ENCODE data around the gene ZDHHC6.
"Not testable (repeated sequence)": the region's sequence is repeated elsewhere in the genome, so short reads cannot be mapped to it uniquely, and the experiment has no call there.

Gene ZDHHC6

GRCh38 chr10:112464074-112464473, 17.4 kb upstream of the ZDHHC6 start:
- not testable (repeated sequence) for H3K4me3 ChIP-seq (ENCODE audit: low read length); H3K36me3 ChIP-seq (ENCODE audit: control insufficient read depth, insufficient read depth, low read length); H3K9ac ChIP-seq (ENCODE audit: low read length); H3K27ac ChIP-seq (ENCODE audit: low read depth, low read length); H3K27me3 ChIP-seq (ENCODE audit: control insufficient read depth, insufficient read depth, low read length); H3K4me1 ChIP-seq (ENCODE audit: control insufficient read depth, insufficient read depth, low read length)

GRCh38 chr10:112461029-112461887, 14.5 kb upstream of the ZDHHC6 start:
- no peaks in the 10 kb centered on the region for H3K27me3 ChIP-seq (ENCODE audit: control insufficient read depth, insufficient read depth, low read length)
- H3K36me3 ChIP-seq (ENCODE audit: control insufficient read depth, insufficient read depth, low read length): no peaks in the 10 kb centered on the region
- H3K9ac ChIP-seq (ENCODE audit: low read length): no peak overlapping the region
- no peak overlapping the region for H3K4me3 ChIP-seq (ENCODE audit: low read length)
- no peaks in the 10 kb centered on the region for H3K4me1 ChIP-seq (ENCODE audit: control insufficient read depth, insufficient read depth, low read length)
- H3K27ac ChIP-seq (ENCODE audit: low read depth, low read length): no peak overlapping the region

GRCh38 chr10:112460366-112460765, 13.7 kb upstream of the ZDHHC6 start:
- no peak overlapping the region for H3K27ac ChIP-seq (ENCODE audit: low read depth, low read length)
- H3K4me3 ChIP-seq (ENCODE audit: low read length): no peak overlapping the region
- no peak overlapping the region for H3K9ac ChIP-seq (ENCODE audit: low read length)
- no peaks in the 10 kb centered on the region for H3K4me1 ChIP-seq (ENCODE audit: control insufficient read depth, insufficient read depth, low read length)
- no peaks in the 10 kb centered on the region for H3K27me3 ChIP-seq (ENCODE audit: control insufficient read depth, insufficient read depth, low read length)
- no peaks in the 10 kb centered on the region for H3K36me3 ChIP-seq (ENCODE audit: control insufficient read depth, insufficient read depth, low read length)

- no peaks in the 10 kb centered on the region for H3K27me3 ChIP-seq (ENCODE audit: control insufficient read depth, insufficient read depth, low read length)
- no peak overlapping the region for H3K4me3 ChIP-seq (ENCODE audit: low read length)
- no peak overlapping the region for H3K27ac ChIP-seq (ENCODE audit: low read depth, low read length)
- H3K4me1 ChIP-seq (ENCODE audit: control insufficient read depth, insufficient read depth, low read length): no peaks in the 10 kb centered on the region
- H3K36me3 ChIP-seq (ENCODE audit: control insufficient read depth, insufficient read depth, low read length): no peaks in the 10 kb centered on the region
- H3K9ac ChIP-seq (ENCODE audit: low read length): no peak overlapping the region
These were observed 9.8 kb upstream of the ZDHHC6 start for GRCh38 chr10:112456533-112456932.

- Histone ChIP-seq H3K27me3 (ENCODE audit: control insufficient read depth, insufficient read depth, low read length) (no peaks in the 10 kb centered on the region), H3K9ac (ENCODE audit: low read length) (no peak overlapping the region), H3K4me3 (ENCODE audit: low read length) (no peak overlapping the region), H3K27ac (ENCODE audit: low read depth, low read length) (no peak overlapping the region), H3K4me1 (ENCODE audit: control insufficient read depth, insufficient read depth, low read length) (no peaks in the 10 kb centered on the region), H3K36me3 (ENCODE audit: control insufficient read depth, insufficient read depth, low read length) (no peaks in the 10 kb centered on the region)
These were observed 8.4 kb upstream of the ZDHHC6 start for GRCh38 chr10:112454910-112455779.

GRCh38 chr10:112448888-112449287, 2.2 kb upstream of the ZDHHC6 start:
- H3K4me3 ChIP-seq (ENCODE audit: low read length): no peak overlapping the region
- H3K27me3 ChIP-seq (ENCODE audit: control insufficient read depth, insufficient read depth, low read length): no peaks in the 10 kb centered on the region
- peaks cover 11% of the 10 kb centered on the region for H3K4me1 ChIP-seq (ENCODE audit: control insufficient read depth, insufficient read depth, low read length)
- no peak overlapping the region for H3K27ac ChIP-seq (ENCODE audit: low read depth, low read length)
- H3K9ac ChIP-seq (ENCODE audit: low read length): no peak overlapping the region
- no peaks in the 10 kb centered on the region for H3K36me3 ChIP-seq (ENCODE audit: control insufficient read depth, insufficient read depth, low read length)

- Histone ChIP-seq H3K27me3 (ENCODE audit: control insufficient read depth, insufficient read depth, low read length) (no peaks in the 10 kb centered on the region), H3K9ac (ENCODE audit: low read length) (peak overlapping the region; percentile 95), H3K27ac (ENCODE audit: low read depth, low read length) (peak overlapping the region; percentile 89), H3K4me3 (ENCODE audit: low read length) (peak overlapping the region; percentile 99), H3K36me3 (ENCODE audit: control insufficient read depth, insufficient read depth, low read length) (no peaks in the 10 kb centered on the region), H3K4me1 (ENCODE audit: control insufficient read depth, insufficient read depth, low read length) (peaks cover 11% of the 10 kb centered on the region)
These were observed 860 bp upstream of the ZDHHC6 start for GRCh38 chr10:112447620-112447928.

GRCh38 chr10:112446055-112446854, 459 bp downstream of the ZDHHC6 start:
- no peaks in the 10 kb centered on the region for H3K36me3 ChIP-seq (ENCODE audit: control insufficient read depth, insufficient read depth, low read length)
- H3K9ac ChIP-seq (ENCODE audit: low read length): peak overlapping the region; percentile 95
- H3K27ac ChIP-seq (ENCODE audit: low read depth, low read length): peak overlapping the region; percentile 89
- H3K4me3 ChIP-seq (ENCODE audit: low read length): peak overlapping the region; percentile 99
- H3K4me1 ChIP-seq (ENCODE audit: control insufficient read depth, insufficient read depth, low read length): peaks cover 11% of the 10 kb centered on the region
- no peaks in the 10 kb centered on the region for H3K27me3 ChIP-seq (ENCODE audit: control insufficient read depth, insufficient read depth, low read length)

GRCh38 chr10:112442063-112442462, 4.7 kb downstream of the ZDHHC6 start:
- H3K4me3 ChIP-seq (ENCODE audit: low read length): no peak overlapping the region
- peaks cover 7% of the 10 kb centered on the region for H3K4me1 ChIP-seq (ENCODE audit: control insufficient read depth, insufficient read depth, low read length)
- no peaks in the 10 kb centered on the region for H3K27me3 ChIP-seq (ENCODE audit: control insufficient read depth, insufficient read depth, low read length)
- no peak overlapping the region for H3K9ac ChIP-seq (ENCODE audit: low read length)
- H3K27ac ChIP-seq (ENCODE audit: low read depth, low read length): no peak overlapping the region
- H3K36me3 ChIP-seq (ENCODE audit: control insufficient read depth, insufficient read depth, low read length): peaks cover 4% of the 10 kb centered on the region

- Histone ChIP-seq H3K36me3 (ENCODE audit: control insufficient read depth, insufficient read depth, low read length) (peaks cover 4% of the 10 kb centered on the region), H3K9ac (ENCODE audit: low read length) (no peak overlapping the region), H3K4me3 (ENCODE audit: low read length) (no peak overlapping the region), H3K27ac (ENCODE audit: low read depth, low read length) (no peak overlapping the region), H3K27me3 (ENCODE audit: control insufficient read depth, insufficient read depth, low read length) (no peaks in the 10 kb centered on the region), H3K4me1 (ENCODE audit: control insufficient read depth, insufficient read depth, low read length) (peaks cover 7% of the 10 kb centered on the region)
These were observed 5.2 kb downstream of the ZDHHC6 start for GRCh38 chr10:112441520-112441919.

- Histone ChIP-seq H3K27ac (ENCODE audit: low read depth, low read length) (no peak overlapping the region), H3K4me3 (ENCODE audit: low read length) (no peak overlapping the region)
These were observed 8.4 kb downstream of the ZDHHC6 start for GRCh38 chr10:112438356-112438755.

GRCh38 chr10:112434988-112435619, 11.6 kb downstream of the ZDHHC6 start:
- no peaks in the 10 kb centered on the region for H3K4me1 ChIP-seq (ENCODE audit: control insufficient read depth, insufficient read depth, low read length)
- no peak overlapping the region for H3K4me3 ChIP-seq (ENCODE audit: low read length)
- no peak overlapping the region for H3K27ac ChIP-seq (ENCODE audit: low read depth, low read length)
- no peaks in the 10 kb centered on the region for H3K27me3 ChIP-seq (ENCODE audit: control insufficient read depth, insufficient read depth, low read length)
- no peak overlapping the region for H3K9ac ChIP-seq (ENCODE audit: low read length)
- peaks cover 8% of the 10 kb centered on the region for H3K36me3 ChIP-seq (ENCODE audit: control insufficient read depth, insufficient read depth, low read length)

More at GRCh38 chr10:112438356-112438755, 8.4 kb downstream of the ZDHHC6 start:
- Histone ChIP-seq H3K4me1 (ENCODE audit: control insufficient read depth, insufficient read depth, low read length) (no peaks in the 10 kb centered on the region), H3K36me3 (ENCODE audit: control insufficient read depth, insufficient read depth, low read length) (peaks cover 6% of the 10 kb centered on the region), H3K9ac (ENCODE audit: low read length) (no peak overlapping the region), H3K27me3 (ENCODE audit: control insufficient read depth, insufficient read depth, low read length) (no peaks in the 10 kb centered on the region)
